GM23248 (cell line): ENCODE results near the gene OR51F1.

ENCODE experiments used
- EZH2 ChIP-seq: fragments of 200-600 bp; sonication (generic); IDR thresholded peaks from 2 replicates; pipeline ENCODE4 v1.6.1; 2018; ENCODE audit warnings: antibody characterized with exemption, mild to moderate bottlenecking; ENCODE audit not compliant: insufficient read depth, poor library complexity, severe bottlenecking
- EZH2phosphoT487 ChIP-seq: fragments of 200-600 bp; sonication (generic); IDR thresholded peaks from 2 replicates; pipeline ENCODE4 v1.6.1; 2018; ENCODE audit warnings: antibody characterized with exemption, moderate library complexity, mild to moderate bottlenecking, low read depth; ENCODE audit not compliant: insufficient read depth

- TF ChIP-seq EZH2phosphoT487 (no peak), EZH2 (no peak)
Measured at GRCh38 chr11:4798427-4799183, 28.9 kb upstream of the OR51F1 start.
